ENCODE results near the gene TAS1R3. TPM values are rescaled to one million over a fixed set of nuclear protein-coding genes. Genes with fewer than 3 reads are reported as not detected.

The TAS1R3 gene
- total RNA-seq = under 0.01 TPM in 2 replicates

DNA sequence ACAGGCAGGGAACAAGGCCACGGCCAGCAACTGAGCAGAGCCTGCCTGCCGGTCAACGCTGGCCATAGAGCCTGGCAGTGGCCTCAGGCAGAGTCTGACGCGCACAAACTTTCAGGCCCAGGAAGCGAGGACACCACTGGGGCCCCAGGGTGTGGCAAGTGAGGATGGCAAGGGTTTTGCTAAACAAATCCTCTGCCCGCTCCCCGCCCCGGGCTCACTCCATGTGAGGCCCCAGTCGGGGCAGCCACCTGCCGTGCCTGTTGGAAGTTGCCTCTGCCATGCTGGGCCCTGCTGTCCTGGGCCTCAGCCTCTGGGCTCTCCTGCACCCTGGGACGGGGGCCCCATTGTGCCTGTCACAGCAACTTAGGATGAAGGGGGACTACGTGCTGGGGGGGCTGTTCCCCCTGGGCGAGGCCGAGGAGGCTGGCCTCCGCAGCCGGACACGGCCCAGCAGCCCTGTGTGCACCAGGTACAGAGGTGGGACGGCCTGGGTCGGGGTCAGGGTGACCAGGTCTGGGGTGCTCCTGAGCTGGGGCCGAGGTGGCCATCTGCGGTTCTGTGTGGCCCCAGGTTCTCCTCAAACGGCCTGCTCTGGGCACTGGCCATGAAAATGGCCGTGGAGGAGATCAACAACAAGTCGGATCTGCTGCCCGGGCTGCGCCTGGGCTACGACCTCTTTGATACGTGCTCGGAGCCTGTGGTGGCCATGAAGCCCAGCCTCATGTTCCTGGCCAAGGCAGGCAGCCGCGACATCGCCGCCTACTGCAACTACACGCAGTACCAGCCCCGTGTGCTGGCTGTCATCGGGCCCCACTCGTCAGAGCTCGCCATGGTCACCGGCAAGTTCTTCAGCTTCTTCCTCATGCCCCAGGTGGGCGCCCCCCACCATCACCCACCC is at the start of gene TAS1R3:
Gene TAS1R3, plus strand, starts transcription at position 213 of the 898 bp plus-strand sequence. Its CDS starts 66 bp downstream, at position 279.
- TF ChIP-seq CTCF (IDR thresholded peaks at IDR 0.05; ENCODE audit: insufficient read depth, low read depth, low read length) = no peak
- no peak within 1 kb of the TSS for H3K4me3 ChIP-seq (ENCODE audit: low read depth, low read length)
- DNase-seq (ENCODE audit: low read depth) = no peak

GRCh38 chr1:1281533-1282321 is 49.4 kb upstream of the TAS1R3 start:
- DNase-seq (ENCODE audit: low read depth) = no peak
- TF ChIP-seq CTCF (IDR thresholded peaks at IDR 0.05; ENCODE audit: insufficient read depth, low read depth, low read length) = no peak
- H3K4me3 ChIP-seq (ENCODE audit: low read depth, low read length) = no peak overlapping the region

DNA sequence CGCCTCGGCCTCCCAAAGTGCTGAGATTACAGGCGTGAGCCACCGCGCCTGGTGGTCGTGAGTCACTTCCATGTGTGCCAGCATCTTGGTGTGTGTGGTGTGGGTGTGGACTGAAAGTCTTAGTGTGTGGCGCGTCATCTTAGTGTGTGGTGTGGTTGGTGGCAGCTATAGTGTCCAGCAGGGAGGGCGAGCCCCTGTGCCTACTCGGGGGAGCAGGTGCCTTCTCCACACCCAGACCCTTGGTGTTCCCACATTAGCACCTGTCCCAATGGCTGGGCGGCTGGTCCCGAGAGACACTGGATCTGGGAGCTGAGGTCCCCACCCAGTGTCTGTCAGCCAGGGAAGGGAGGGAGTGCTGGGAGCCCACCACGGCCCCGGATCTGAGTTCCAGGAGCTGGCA is 48.1 kb upstream of the TAS1R3 start:
- DNase-seq (ENCODE audit: low read depth) = no peak
- no peak overlapping the region for H3K4me3 ChIP-seq (ENCODE audit: low read depth, low read length)
- no peak for TF ChIP-seq CTCF (IDR thresholded peaks at IDR 0.05; ENCODE audit: insufficient read depth, low read depth, low read length)

- no peak for TF ChIP-seq CTCF (IDR thresholded peaks at IDR 0.05; ENCODE audit: insufficient read depth, low read depth, low read length)
- DNase-seq (ENCODE audit: low read depth) = no peak
- H3K4me3 ChIP-seq (ENCODE audit: low read depth, low read length) = no peak overlapping the region
Measured at GRCh38 chr1:1283821-1284220, 47.3 kb upstream of the TAS1R3 start.

DNA sequence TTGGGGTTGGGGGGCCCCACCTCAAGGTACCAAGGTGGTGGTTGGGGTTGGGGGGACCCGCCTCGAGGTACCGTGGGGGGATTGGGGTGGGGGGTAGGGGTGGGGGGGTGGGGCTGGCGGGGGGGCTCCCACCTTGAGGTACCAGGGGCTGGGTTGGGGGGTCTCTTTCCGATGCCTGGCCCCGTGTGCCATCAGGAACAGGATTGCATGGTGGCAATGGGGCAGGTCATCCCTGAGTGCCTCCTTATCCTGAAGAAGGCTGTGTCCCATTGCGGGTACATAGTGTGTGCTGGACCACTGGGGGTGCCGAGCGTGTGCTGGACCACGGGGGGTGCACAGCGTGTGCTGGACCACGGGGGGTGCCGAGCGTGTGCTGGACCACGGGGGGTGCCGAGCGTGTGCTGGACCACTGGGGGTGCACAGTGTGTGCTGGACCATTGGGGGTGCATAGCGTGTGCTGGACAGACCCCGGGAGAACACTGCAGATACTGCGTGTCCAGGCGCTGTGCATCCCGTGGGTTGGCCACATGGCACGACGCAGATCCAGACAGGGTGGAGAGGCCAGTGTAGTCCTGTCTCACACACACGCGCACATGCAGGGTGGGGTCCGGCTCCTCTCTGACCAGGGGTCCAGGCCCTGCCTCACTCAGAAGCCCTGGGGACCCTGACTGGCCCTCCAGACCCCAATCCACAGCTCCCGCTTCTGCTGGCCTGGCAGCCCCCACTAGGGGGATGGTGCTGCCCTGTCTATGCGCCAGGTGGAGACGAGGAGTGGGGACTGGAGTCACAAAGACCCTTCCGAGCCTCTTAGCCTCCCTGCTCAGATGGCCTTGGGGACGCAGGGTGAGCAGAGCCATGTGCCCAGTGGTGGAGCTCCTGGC is 46.6 kb upstream of the TAS1R3 start:
- TF ChIP-seq CTCF (IDR thresholded peaks at IDR 0.05; ENCODE audit: insufficient read depth, low read depth, low read length) = no peak
- no peak for DNase-seq (ENCODE audit: low read depth)
- H3K4me3 ChIP-seq (ENCODE audit: low read depth, low read length) = no peak overlapping the region

- H3K4me3 ChIP-seq (ENCODE audit: low read depth, low read length) = no peak overlapping the region
- no peak for DNase-seq (ENCODE audit: low read depth)
- TF ChIP-seq CTCF (IDR thresholded peaks at IDR 0.05; ENCODE audit: insufficient read depth, low read depth, low read length) = no peak
Measured at GRCh38 chr1:1285102-1285571, 45.9 kb upstream of the TAS1R3 start.

Measured in fibroblast of villous mesenchyme (primary cell).